Activated T-helper 1 cell treated with Interleukin-2 at 50 U/mL for 16 hours (primary cell): Measurements from ENCODE around the gene LRFN2.

Source experiments
- DNase-seq: peaks from one replicate; pipeline ENCODE4 v3.0.0-alpha.2; 2020; ENCODE audit warnings: low read depth

Gene LRFN2

DNA sequence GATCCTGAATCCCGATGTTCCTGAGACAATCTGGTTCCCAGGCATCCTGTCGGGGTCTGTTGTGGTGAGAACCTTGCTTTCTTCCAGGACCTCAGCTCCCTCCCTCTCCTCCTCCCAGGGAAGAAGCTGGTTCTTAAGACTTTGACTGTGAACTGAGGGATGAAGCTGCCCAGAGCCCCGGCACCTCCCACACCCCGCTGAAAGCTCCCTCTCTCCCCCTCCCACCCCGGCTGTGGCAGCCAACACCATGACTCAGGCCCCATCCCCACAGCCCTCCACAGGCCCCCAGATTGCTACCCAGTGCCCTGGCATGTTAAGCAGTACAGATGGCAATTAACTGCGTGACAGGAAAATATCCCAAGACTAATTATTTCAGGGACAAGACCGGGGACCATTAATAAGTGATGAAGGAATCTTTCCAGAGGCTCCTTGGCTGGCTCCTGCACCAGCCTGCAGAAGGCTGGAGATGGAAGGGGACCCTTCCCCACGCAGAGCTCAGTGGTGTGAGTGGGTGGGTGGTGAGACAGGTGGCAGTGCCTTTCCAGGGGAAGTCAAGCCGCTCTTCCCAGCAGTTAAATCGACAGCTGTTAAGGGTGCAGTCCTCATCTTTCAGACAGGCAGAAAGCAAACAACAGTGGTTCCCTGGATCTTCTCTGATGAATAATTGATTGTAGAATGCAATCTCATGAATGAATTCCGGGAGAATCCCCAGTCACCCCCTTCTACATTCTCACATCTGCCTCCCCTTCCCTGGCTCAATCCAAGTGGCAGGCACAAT lies 237.9 kb downstream of the LRFN2 start:
- DNase-seq, result no peak

DNA sequence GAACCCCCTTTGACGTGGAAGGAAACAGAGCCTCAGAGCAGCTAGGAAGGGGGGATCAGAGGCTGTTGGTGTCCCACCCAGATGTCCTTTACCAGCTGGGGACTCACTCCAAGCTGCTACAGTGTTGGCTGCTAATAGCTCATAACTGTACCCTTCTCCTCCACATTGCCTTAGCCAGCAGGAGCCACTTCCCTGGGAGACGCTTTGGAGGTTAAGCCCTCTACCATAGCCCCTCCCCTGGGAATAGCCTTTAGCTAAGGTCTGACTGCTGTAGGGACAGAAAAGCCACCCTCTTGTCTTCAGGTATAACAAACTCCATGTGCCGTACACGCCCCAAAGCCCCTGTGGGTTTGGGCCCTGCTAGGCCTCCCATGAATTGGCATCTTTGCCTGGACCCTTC lies 238.6 kb downstream of the LRFN2 start:
- no peak for DNase-seq

DNA sequence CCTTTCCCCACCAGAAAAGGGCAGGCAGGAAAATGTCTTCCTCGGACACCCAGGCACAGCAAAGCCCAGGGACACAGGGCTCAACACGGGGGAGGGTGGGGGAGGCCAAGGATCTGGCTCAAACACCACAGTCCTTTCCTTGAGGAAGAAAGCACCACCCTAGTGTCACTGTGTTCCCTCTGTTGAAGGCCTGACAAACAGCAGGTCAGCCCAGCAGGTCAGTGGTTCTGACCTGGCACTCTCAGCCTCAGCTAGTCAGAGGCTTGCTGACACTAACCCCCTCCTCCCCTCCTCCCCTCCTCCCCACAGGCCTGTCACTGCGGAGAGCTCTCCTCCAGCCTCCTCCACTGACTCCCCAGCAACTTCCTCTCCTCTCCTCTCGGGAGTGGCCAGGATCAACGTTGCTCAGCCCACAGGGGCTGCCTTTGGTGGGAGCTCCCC lies 239.6 kb downstream of the LRFN2 start:
- DNase-seq, result no peak

DNA sequence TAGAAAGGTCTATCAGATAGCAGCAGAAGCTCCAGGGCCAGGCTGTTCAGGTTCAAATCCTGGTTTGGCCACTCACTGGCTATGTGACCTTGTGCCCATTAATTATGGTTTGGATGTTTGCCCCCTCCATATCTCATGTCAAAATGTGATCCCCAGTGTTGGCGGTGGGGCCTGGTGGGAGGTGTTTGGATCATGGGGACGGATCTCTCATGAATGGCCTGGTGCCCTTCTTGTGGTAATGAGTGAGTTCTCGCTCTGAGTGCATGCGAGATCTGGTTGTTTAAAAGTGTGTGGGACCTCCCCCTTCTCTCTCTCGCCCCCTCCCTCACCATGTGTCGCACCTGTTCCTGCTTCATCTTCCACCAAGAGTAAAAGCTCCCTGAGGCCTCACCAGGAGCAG lies 240.9 kb downstream of the LRFN2 start:
- no peak for DNase-seq

DNA sequence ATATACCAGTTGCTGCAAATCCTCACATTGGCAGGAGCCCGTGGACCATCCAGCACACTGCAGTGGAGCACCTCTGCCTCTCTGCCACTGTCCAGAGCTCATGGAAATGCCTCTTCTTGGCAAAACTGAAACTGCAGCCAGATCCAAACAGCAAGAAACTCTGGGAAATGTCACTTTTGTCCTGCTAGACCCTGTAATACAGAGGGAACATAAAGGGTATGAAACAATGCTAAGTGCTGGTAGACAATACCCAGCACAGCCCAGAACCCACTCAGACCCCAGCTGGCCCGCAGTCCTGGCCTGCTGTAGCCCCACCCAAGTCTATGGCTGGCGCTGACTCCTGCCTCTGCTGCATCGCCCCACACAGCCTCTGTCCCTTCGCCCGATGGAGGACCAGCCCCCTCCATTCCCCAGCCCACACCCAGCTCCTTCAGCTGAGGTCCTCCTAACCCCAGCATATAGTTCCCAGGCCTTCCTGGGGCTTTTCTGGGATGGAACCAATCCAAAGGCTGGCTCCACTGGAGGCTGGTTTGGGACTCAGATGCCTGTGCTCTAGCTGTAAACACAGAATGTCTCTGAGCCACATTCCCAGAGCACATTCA lies 242.5 kb downstream of the LRFN2 start:
- no peak for DNase-seq

DNA sequence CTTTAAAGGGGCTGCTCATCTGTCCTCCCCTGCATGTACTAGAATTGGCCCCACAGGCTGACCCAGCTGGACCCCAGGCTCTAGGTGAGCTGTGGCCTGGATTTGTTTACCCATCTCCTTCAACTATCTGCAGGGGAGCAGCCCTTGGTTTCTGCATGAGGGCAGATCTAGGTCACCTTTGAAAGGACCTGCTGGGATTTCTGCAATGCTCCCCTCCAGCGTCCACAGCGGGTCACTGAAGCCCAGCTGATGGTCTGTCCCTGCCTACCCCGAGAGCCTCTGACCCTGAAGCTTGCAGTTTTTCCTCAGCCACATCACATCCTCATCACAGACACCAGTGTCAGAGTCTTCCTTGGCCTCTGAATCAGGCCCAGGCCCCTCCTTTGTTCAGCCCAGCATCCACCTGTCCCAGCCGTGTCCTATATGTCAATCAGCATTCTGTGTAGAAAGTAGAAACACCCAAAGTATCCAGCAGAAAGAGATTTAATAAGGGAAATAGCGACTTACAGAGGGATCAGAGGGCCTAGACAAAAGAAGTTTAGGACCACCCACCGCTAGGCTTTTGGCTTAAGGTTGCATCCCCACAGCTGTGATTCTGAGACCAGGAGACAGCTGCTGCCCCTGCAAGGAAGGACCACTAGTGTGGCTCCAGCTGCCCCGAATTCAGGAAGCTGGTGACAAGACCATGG lies 243.1 kb downstream of the LRFN2 start:
- DNase-seq, result no peak

DNA sequence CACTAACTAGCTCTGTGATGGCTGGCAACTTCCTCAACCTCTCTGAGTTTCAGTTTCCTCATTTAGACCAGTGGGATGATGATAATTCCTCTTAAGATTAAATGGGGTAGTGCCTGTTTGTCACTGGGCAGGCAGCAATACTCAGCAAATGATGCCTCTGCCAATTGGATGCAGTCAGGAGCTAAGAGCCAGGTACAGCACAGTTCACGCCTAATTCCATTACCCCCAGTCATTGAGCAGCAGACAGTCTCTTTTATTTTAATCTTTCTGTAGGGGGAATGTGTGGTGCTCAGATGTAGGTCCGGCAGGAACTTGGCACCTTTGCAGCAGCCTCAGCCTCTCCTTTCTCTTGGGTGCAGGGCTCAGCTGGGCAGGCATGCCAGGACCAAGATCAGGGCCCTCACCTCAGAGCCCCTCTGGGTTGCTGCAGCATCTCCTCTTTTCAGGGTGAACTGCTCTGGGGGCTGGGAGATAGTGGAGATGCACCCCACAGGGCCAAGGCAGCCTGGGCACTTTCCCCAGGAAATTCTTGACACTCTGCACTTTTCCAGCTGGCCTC lies 243.8 kb downstream of the LRFN2 start:
- DNase-seq, result no peak

DNA sequence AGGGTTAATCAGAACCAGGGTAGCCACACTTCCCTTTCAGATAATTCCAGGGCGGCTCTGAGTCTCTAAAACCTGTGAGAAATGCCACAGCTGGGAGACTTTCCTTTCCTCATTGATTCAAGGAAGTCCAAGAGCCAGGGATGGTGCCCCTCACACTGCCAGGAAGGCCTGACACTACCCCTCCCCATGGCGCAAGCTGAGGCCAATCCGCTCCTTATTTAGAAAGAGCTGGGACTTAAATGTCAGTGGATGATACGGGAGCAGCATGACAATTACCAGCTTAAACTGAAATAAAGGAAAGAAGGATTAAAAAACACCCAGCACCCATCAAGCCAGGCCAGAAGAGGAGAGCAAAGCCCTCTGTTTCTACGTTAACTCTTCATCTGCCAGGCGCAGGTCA lies 244.4 kb downstream of the LRFN2 start:
- no peak for DNase-seq

DNA sequence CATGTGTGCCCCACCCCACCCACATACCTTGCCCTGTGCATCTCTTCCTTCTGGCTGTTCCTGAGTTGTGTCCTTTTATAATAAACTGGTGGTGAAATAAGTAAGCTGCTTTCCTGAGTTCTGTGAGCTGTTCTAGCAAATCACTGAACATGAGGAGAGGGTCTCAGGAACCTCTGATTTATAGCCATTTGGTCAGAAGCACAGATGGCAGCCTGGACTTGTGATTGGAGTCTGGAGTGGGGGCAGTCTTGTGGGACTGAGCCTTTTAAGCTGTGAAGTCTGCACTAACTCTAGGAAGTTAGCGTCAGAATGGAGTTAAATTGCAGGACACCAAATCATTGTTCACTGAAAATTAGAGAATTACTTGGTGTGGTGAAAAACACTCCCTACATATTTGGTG lies 245.4 kb downstream of the LRFN2 start:
- DNase-seq, result no peak
